Esophagus muscularis mucosa (tissue), 3 donors: ENCODE measurements around the gene ASIP.

ENCODE experiments used
- POLR2A ChIP-seq: fragments of 450-650 bp; IDR thresholded peaks from one replicate; pipeline ENCODE4 v1.6.1; 2017; ENCODE audit warnings: antibody characterized with exemption, moderate library complexity, mild to moderate bottlenecking, low read depth
- TF ChIP-seq, protein P1 (sequence below), 3 experiments: fragments of 200-600 bp in 2 of 3; fragments of 450-650 bp in 1 of 3; sonication (generic) in 2 of 3; IDR thresholded peaks; one replicate each; pipeline ENCODE4 v1.5.1; 2017 to 2019; ENCODE audit warnings: antibody characterized with exemption in 3 of 3, mild to moderate bottlenecking in 2 of 3, moderate library complexity in 1 of 3

DNA sequence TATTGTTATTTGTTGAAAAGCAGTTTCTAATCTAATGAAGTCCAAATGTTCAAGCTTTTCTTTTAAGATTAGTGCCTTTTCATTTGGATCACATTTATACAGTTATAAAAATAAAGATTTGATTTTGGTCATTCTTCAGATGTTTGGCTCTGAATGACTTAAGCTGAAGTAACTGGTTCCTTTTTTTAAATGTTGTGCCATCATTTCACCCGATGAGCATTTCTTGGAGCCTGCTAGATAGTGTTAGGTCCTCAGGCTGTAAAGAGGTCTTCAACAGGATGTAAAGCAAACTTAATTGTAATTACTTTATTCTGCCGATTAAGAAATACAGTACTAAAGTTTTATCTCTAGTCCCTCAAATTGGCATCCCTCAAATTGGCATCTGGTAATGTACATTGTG lies 41.2 kb upstream of the ASIP start:
- TF ChIP-seq, protein P1, sequence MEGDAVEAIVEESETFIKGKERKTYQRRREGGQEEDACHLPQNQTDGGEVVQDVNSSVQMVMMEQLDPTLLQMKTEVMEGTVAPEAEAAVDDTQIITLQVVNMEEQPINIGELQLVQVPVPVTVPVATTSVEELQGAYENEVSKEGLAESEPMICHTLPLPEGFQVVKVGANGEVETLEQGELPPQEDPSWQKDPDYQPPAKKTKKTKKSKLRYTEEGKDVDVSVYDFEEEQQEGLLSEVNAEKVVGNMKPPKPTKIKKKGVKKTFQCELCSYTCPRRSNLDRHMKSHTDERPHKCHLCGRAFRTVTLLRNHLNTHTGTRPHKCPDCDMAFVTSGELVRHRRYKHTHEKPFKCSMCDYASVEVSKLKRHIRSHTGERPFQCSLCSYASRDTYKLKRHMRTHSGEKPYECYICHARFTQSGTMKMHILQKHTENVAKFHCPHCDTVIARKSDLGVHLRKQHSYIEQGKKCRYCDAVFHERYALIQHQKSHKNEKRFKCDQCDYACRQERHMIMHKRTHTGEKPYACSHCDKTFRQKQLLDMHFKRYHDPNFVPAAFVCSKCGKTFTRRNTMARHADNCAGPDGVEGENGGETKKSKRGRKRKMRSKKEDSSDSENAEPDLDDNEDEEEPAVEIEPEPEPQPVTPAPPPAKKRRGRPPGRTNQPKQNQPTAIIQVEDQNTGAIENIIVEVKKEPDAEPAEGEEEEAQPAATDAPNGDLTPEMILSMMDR (IDR thresholded peaks at IDR 0.05) = no peak
- no peak for TF ChIP-seq POLR2A
